ENCODE data around the gene HPSE. TPM values are rescaled to one million over a fixed set of nuclear protein-coding genes. Genes with fewer than 3 reads are reported as not detected.
"Not testable (repeated sequence)": the region's sequence is repeated elsewhere in the genome, so short reads cannot be mapped to it uniquely, and the experiment has no call there.

Gene HPSE
- total RNA-seq, 2 donors from 2014 or later = 0.52 to 0.99 TPM

- WGBS, 2 donors = 50 to 64% methylated on average over 4 of the region's 4 CpGs
- Histone ChIP-seq H3K9me3 (no peaks in the 10 kb centered on the region), H3K4me1 (peaks cover 19% of the 10 kb centered on the region), H3K36me3 (replicated peaks in 1 of 2; ENCODE audit: insufficient read depth in 1 of 2, low read depth in 2 of 2) (no peaks in the 10 kb centered on the region), H3K27ac (no peak overlapping the region), H3K27me3 (no peaks in the 10 kb centered on the region), H3K4me3 (no peak overlapping the region)
- intact Hi-C loops (cut with DNase I) = no loop called here
- no peak for TF ChIP-seq POLR2A (IDR thresholded peaks at IDR 0.05)
- TF ChIP-seq CTCF (IDR thresholded peaks at IDR 0.05) = no peak
- DNase-seq (no peak), ATAC-seq (no peak)
Observed at GRCh38 chr4:83281307-83281706, 53.3 kb downstream of the HPSE start.

- TF ChIP-seq CTCF (IDR thresholded peaks at IDR 0.05) = no peak
- no peak for TF ChIP-seq POLR2A (IDR thresholded peaks at IDR 0.05)
- ATAC-seq = no peak
- H3K9me3 ChIP-seq = no peaks in the 10 kb centered on the region
- intact Hi-C loops (cut with DNase I) = no loop called here
- WGBS, 2 donors = 75 to 87% methylated on average over 3 of the region's 3 CpGs
- no peak overlapping the region for H3K27ac ChIP-seq
- no peak for DNase-seq
- H3K4me1 ChIP-seq = no peaks in the 10 kb centered on the region
- H3K36me3 ChIP-seq (replicated peaks in 1 of 2; ENCODE audit: insufficient read depth in 1 of 2, low read depth in 2 of 2) = no peaks in the 10 kb centered on the region
- H3K27me3 ChIP-seq = no peaks in the 10 kb centered on the region
- H3K4me3 ChIP-seq = no peak overlapping the region
Observed at GRCh38 chr4:83276299-83277040, 58.2 kb downstream of the HPSE start.

GRCh38 chr4:83273926-83274325 lies 60.7 kb downstream of the HPSE start:
- 87 to 100% methylated on average over 3 of the region's 3 CpGs for WGBS, 2 donors
- H3K4me1 ChIP-seq; H3K36me3 ChIP-seq (replicated peaks in 1 of 2; ENCODE audit: insufficient read depth in 1 of 2, low read depth in 2 of 2); ATAC-seq; H3K27me3 ChIP-seq; intact Hi-C loops (cut with DNase I); H3K4me3 ChIP-seq; H3K9me3 ChIP-seq; DNase-seq; H3K27ac ChIP-seq: not testable (repeated sequence)

GRCh38 chr4:83272900-83273299 lies 61.7 kb downstream of the HPSE start:
- intact Hi-C loops (cut with DNase I) = no loop called here
- Histone ChIP-seq H3K27ac (no peak overlapping the region), H3K4me3 (no peak overlapping the region), H3K4me1 (no peaks in the 10 kb centered on the region), H3K27me3 (no peaks in the 10 kb centered on the region), H3K9me3 (no peaks in the 10 kb centered on the region), H3K36me3 (replicated peaks in 1 of 2; ENCODE audit: insufficient read depth in 1 of 2, low read depth in 2 of 2) (no peaks in the 10 kb centered on the region)
- ATAC-seq (no peak), DNase-seq (no peak)
- WGBS, 2 donors = 82 to 91% methylated on average over 5 of the region's 5 CpGs
- TF ChIP-seq POLR2A (IDR thresholded peaks at IDR 0.05) (no peak), CTCF (IDR thresholded peaks at IDR 0.05) (no peak)

GRCh38 chr4:83269256-83269655 lies 65.4 kb downstream of the HPSE start:
- no peak for DNase-seq
- 70 to 89% methylated on average over 1 of the region's 1 CpG for WGBS, 2 donors
- ATAC-seq = no peak
- H3K27me3 ChIP-seq = no peaks in the 10 kb centered on the region
- H3K4me1 ChIP-seq = no peaks in the 10 kb centered on the region
- no peaks in the 10 kb centered on the region for H3K9me3 ChIP-seq
- no peak overlapping the region for H3K27ac ChIP-seq
- H3K36me3 ChIP-seq (replicated peaks in 1 of 2; ENCODE audit: insufficient read depth in 1 of 2, low read depth in 2 of 2) = no peaks in the 10 kb centered on the region
- intact Hi-C loops (cut with DNase I) = loop anchor here (10.0 kb wide), 1 partner anchor 814 kb away; no protein-coding TSS in a partner anchor
- H3K4me3 ChIP-seq = no peak overlapping the region
- TF ChIP-seq CTCF (IDR thresholded peaks at IDR 0.05) (no peak), POLR2A (IDR thresholded peaks at IDR 0.05) (no peak)

Data from body of pancreas (tissue), 4 donors.